ENCODE measurements around the gene LYPLA2. TPM values are rescaled to one million over a fixed set of nuclear protein-coding genes. Genes with fewer than 3 reads are reported as not detected.

Gene LYPLA2
- total RNA-seq, 1 donor from 2014 or later: 44.2 TPM

- intact Hi-C loops (cut with DNase I): no loop called here
- Histone ChIP-seq H3K4me3 (no peak overlapping the region), H3K36me3 (peaks cover 54% of the 10 kb centered on the region), H3K4me1 (peaks cover 39% of the 10 kb centered on the region), H3K9me3 (no peaks in the 10 kb centered on the region), H3K27me3 (ENCODE audit: low read depth) (no peaks in the 10 kb centered on the region), H3K27ac (no peak overlapping the region)
- no peak for ATAC-seq
- DNase-seq: no peak
- no peak for TF ChIP-seq CTCF (IDR thresholded peaks at IDR 0.05)
These were observed 42.9 kb upstream of the LYPLA2 start for GRCh38 chr1:23748016-23748415.

- no peak overlapping the region for H3K27ac ChIP-seq
- peak; percentile 80 to 87 for ATAC-seq
- peaks cover 22% of the 10 kb centered on the region for H3K4me1 ChIP-seq
- intact Hi-C loops (cut with DNase I): loop anchor here (5.0 kb wide), 1 partner anchor 54 kb away; no protein-coding TSS in a partner anchor
- no peak overlapping the region for H3K4me3 ChIP-seq
- peaks cover 79% of the 10 kb centered on the region for H3K36me3 ChIP-seq
- H3K27me3 ChIP-seq (ENCODE audit: low read depth): no peaks in the 10 kb centered on the region
- DNase-seq: no peak
- peak; percentile 65 for TF ChIP-seq CTCF (IDR thresholded peaks at IDR 0.05)
- no peaks in the 10 kb centered on the region for H3K9me3 ChIP-seq
These were observed 39.7 kb upstream of the LYPLA2 start for GRCh38 chr1:23751050-23751814.

GRCh38 chr1:23751815-23752200 is 39.1 kb upstream of the LYPLA2 start:
- no peak for TF ChIP-seq CTCF (IDR thresholded peaks at IDR 0.05)
- ATAC-seq (no peak), DNase-seq (no peak)
- intact Hi-C loops (cut with DNase I): loop anchor here (5.0 kb wide), 1 partner anchor 55 kb away; no protein-coding TSS in a partner anchor
- Histone ChIP-seq H3K4me1 (peaks cover 22% of the 10 kb centered on the region), H3K27me3 (ENCODE audit: low read depth) (no peaks in the 10 kb centered on the region), H3K27ac (no peak overlapping the region), H3K36me3 (peaks cover 79% of the 10 kb centered on the region), H3K4me3 (no peak overlapping the region), H3K9me3 (no peaks in the 10 kb centered on the region)

- Histone ChIP-seq H3K4me1 (peaks cover 11% of the 10 kb centered on the region), H3K27ac (no peak overlapping the region), H3K27me3 (ENCODE audit: low read depth) (no peaks in the 10 kb centered on the region), H3K4me3 (no peak overlapping the region), H3K36me3 (peaks cover 90% of the 10 kb centered on the region), H3K9me3 (no peaks in the 10 kb centered on the region)
- DNase-seq (no peak), ATAC-seq (no peak)
- no peak for TF ChIP-seq CTCF (IDR thresholded peaks at IDR 0.05)
- intact Hi-C loops (cut with DNase I): loop anchor here (5.0 kb wide), 1 partner anchor 56 kb away; no protein-coding TSS in a partner anchor
These were observed 38.0 kb upstream of the LYPLA2 start for GRCh38 chr1:23752909-23753308.

GRCh38 chr1:23756676-23757075 is 34.3 kb upstream of the LYPLA2 start:
- DNase-seq: no peak
- Histone ChIP-seq H3K4me3 (no peak overlapping the region), H3K36me3 (peaks cover 99% of the 10 kb centered on the region), H3K27ac (no peak overlapping the region), H3K27me3 (ENCODE audit: low read depth) (no peaks in the 10 kb centered on the region), H3K4me1 (peaks cover 8% of the 10 kb centered on the region), H3K9me3 (no peaks in the 10 kb centered on the region)
- intact Hi-C loops (cut with DNase I): no loop called here
- ATAC-seq: no peak
- no peak for TF ChIP-seq CTCF (IDR thresholded peaks at IDR 0.05)
